ENCODE measurements around the gene LENG9. TPM values are rescaled to one million over a fixed set of nuclear protein-coding genes. Genes with fewer than 3 reads are reported as not detected.

LENG9 gene
- total and polyA plus RNA-seq, 2 of the 13 experiments (the other 11 are each of a cell fraction or from before 2014, with no cell fraction given) = 0.75 to 2.9 TPM

DNA sequence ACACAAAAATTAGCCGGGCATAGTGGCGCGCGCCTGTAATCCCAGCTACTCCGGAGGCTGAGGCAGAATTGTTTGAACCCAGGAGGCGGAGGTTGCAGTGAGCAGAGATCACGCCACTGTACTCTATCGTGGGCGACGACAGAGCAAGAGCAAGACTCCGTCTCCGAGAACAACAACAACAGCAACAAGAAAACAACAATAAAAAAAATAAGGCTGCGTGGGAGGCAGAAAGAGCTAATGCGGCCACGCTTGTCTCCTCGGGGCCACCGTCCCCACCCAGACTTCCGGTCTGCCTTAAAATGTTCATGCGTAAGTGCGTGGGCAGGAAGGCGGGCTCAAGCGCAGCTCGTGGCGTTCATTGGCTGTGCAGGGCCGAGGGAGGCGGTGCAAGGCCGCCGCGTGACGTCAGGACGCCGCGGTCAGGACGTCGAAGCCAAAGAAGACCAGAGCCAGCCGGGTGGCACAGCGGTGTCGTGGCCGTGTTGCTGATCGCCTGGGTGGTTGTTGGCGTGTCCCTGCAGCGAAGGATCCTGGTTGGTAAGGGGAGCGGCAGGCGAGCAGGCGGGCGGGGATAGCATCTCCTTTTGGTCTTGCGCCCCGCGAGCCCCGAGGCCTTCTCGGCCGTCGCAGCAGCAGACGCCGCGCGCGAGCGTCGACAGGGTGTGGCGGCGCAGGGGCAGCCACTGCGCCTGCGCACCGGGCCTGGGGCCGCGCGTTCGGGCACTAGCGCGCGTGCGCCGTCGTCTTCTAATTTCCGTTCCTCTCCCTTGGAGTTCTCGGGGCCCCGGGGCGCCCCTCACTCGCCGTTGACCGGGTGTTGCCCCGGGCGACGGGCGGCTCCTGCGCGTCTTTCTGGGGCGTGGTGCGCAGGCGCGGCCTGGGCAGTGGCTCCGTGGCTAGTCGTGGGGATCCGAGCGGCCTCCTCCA lies 14.5 kb downstream of the LENG9 start, which contains the start of gene LENG8 (continued):
- TF ChIP-seq, protein P1, sequence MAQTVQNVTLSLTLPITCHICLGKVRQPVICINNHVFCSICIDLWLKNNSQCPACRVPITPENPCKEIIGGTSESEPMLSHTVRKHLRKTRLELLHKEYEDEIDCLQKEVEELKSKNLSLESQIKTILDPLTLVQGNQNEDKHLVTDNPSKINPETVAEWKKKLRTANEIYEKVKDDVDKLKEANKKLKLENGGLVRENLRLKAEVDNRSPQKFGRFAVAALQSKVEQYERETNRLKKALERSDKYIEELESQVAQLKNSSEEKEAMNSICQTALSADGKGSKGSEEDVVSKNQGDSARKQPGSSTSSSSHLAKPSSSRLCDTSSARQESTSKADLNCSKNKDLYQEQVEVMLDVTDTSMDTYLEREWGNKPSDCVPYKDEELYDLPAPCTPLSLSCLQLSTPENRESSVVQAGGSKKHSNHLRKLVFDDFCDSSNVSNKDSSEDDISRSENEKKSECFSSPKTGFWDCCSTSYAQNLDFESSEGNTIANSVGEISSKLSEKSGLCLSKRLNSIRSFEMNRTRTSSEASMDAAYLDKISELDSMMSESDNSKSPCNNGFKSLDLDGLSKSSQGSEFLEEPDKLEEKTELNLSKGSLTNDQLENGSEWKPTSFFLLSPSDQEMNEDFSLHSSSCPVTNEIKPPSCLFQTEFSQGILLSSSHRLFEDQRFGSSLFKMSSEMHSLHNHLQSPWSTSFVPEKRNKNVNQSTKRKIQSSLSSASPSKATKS (CRISPR knock-in tag; IDR thresholded peaks at IDR 0.05) = no peak
- TF ChIP-seq ZNF550 (CRISPR knock-in tag; IDR thresholded peaks at IDR 0.05; ENCODE audit: borderline replicate concordance) (peak; percentile 55; the same call in 1 of the 2 replicates), ZBTB7A (CRISPR knock-in tag; IDR thresholded peaks at IDR 0.05) (no peak; the same call in 1 of the 2 replicates), FOSL2 (CRISPR knock-in tag; IDR thresholded peaks at IDR 0.05) (peak; percentile 69), ZNF713 (CRISPR knock-in tag; IDR thresholded peaks at IDR 0.05) (peak; percentile 91), ZBTB1 (CRISPR knock-in tag; IDR thresholded peaks at IDR 0.05; ENCODE audit: borderline replicate concordance) (no peak), CENPT (CRISPR knock-in tag; IDR thresholded peaks at IDR 0.05; ENCODE audit: low read depth) (peak; percentile 50; the same call in 1 of the 2 replicates), ZNF205 (CRISPR knock-in tag; IDR thresholded peaks at IDR 0.05) (0 out of 2 replicates have a peak, but pooled peaks have one; percentile 21), EED (CRISPR knock-in tag; IDR thresholded peaks at IDR 0.05) (peak; percentile 64; the same call in 1 of the 2 replicates), NFYB (CRISPR knock-in tag; IDR thresholded peaks at IDR 0.05) (peak; percentile 96), MAFG (CRISPR knock-in tag; IDR thresholded peaks at IDR 0.05) (no peak), HNRNPL (IDR thresholded peaks at IDR 0.05; ENCODE audit: low read depth, low read length) (0 out of 2 replicates have a peak, but pooled peaks have one; percentile 28), ZMYM3 (CRISPR knock-in tag; IDR thresholded peaks at IDR 0.05) (no peak), GPN1 (CRISPR knock-in tag; IDR thresholded peaks at IDR 0.05; ENCODE audit: borderline replicate concordance) (peak; percentile 60; the same call in 1 of the 2 replicates), ZNF333 (CRISPR knock-in tag; IDR thresholded peaks at IDR 0.05; ENCODE audit: borderline replicate concordance) (peak; percentile 34; the same call in 1 of the 2 replicates), KAT8 (CRISPR knock-in tag; IDR thresholded peaks at IDR 0.05) (peak; percentile 93), HMGA1 (CRISPR knock-in tag; conservative IDR thresholded peaks at IDR 0.05) (no peak), ZNF615 (CRISPR knock-in tag; IDR thresholded peaks at IDR 0.05; ENCODE audit: borderline replicate concordance) (no peak), JUNB (CRISPR knock-in tag; IDR thresholded peaks at IDR 0.05; ENCODE audit: borderline replicate concordance) (no peak)
- TF ChIP-seq, protein P2, sequence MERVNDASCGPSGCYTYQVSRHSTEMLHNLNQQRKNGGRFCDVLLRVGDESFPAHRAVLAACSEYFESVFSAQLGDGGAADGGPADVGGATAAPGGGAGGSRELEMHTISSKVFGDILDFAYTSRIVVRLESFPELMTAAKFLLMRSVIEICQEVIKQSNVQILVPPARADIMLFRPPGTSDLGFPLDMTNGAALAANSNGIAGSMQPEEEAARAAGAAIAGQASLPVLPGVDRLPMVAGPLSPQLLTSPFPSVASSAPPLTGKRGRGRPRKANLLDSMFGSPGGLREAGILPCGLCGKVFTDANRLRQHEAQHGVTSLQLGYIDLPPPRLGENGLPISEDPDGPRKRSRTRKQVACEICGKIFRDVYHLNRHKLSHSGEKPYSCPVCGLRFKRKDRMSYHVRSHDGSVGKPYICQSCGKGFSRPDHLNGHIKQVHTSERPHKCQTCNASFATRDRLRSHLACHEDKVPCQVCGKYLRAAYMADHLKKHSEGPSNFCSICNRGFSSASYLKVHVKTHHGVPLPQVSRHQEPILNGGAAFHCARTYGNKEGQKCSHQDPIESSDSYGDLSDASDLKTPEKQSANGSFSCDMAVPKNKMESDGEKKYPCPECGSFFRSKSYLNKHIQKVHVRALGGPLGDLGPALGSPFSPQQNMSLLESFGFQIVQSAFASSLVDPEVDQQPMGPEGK (CRISPR knock-in tag; IDR thresholded peaks at IDR 0.05) = no peak
- TF ChIP-seq, protein P3, sequence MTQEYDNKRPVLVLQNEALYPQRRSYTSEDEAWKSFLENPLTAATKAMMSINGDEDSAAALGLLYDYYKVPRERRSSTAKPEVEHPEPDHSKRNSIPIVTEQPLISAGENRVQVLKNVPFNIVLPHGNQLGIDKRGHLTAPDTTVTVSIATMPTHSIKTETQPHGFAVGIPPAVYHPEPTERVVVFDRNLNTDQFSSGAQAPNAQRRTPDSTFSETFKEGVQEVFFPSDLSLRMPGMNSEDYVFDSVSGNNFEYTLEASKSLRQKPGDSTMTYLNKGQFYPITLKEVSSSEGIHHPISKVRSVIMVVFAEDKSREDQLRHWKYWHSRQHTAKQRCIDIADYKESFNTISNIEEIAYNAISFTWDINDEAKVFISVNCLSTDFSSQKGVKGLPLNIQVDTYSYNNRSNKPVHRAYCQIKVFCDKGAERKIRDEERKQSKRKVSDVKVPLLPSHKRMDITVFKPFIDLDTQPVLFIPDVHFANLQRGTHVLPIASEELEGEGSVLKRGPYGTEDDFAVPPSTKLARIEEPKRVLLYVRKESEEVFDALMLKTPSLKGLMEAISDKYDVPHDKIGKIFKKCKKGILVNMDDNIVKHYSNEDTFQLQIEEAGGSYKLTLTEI (CRISPR knock-in tag; conservative IDR thresholded peaks at IDR 0.05) = no peak
- TF ChIP-seq, protein P4, sequence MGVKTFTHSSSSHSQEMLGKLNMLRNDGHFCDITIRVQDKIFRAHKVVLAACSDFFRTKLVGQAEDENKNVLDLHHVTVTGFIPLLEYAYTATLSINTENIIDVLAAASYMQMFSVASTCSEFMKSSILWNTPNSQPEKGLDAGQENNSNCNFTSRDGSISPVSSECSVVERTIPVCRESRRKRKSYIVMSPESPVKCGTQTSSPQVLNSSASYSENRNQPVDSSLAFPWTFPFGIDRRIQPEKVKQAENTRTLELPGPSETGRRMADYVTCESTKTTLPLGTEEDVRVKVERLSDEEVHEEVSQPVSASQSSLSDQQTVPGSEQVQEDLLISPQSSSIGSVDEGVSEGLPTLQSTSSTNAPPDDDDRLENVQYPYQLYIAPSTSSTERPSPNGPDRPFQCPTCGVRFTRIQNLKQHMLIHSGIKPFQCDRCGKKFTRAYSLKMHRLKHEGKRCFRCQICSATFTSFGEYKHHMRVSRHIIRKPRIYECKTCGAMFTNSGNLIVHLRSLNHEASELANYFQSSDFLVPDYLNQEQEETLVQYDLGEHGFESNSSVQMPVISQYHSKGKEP (CRISPR knock-in tag; IDR thresholded peaks at IDR 0.05) = peak; percentile 35; the same call in 1 of the 2 replicates

Data from HepG2 (cell line).